Stimulated activated naive B cell treated with anti-CD40 and anti-IgM and Interleukin-4, amounts not matched to agents 10 μg/mL and 1 μg/mL and 100 μg/mL, for 72 hours (primary cell): ENCODE results near the gene PEAR1.

ENCODE experiments used
- ATAC-seq, 2 donors: fragments of 150-1000 bp; cut with Tn5 transposase; replicated peaks; 2 replicates each; pipeline ENCODE4 v1.10.0; 2021; ENCODE audit warnings: moderate library complexity in 1 of 2
- DNase-seq: peaks from one replicate; pipeline ENCODE4 v3.0.0; 2021
- H3K27ac Mint-ChIP-seq: one replicate; pipeline ENCODE4 v1.8.0; 2022; ENCODE audit warnings: mild to moderate bottlenecking, mixed read lengths
- H3K27me3 Mint-ChIP-seq, 2 donors: one replicate each; pipeline ENCODE4 v1.8.0; 2022; ENCODE audit warnings: mixed read lengths in 2 of 2
- H3K36me3 Mint-ChIP-seq, 2 donors: one replicate each; pipeline ENCODE4 v1.8.0; 2022; ENCODE audit warnings: mixed read lengths in 2 of 2, mild to moderate bottlenecking in 1 of 2
- H3K4me1 Mint-ChIP-seq, 2 donors: one replicate each; pipeline ENCODE4 v1.8.0; 2022; ENCODE audit warnings: mixed read lengths in 2 of 2, mild to moderate bottlenecking in 1 of 2
- H3K4me3 Mint-ChIP-seq, 2 donors: one replicate each; pipeline ENCODE4 v1.8.0; 2022; ENCODE audit warnings: mild to moderate bottlenecking in 2 of 2, mixed read lengths in 2 of 2, moderate library complexity in 1 of 2
- H3K9me3 Mint-ChIP-seq, 2 donors: one replicate each; pipeline ENCODE4 v1.8.0; 2022; ENCODE audit warnings: mixed read lengths in 2 of 2, mild to moderate bottlenecking in 1 of 2

PEAR1 gene

DNA sequence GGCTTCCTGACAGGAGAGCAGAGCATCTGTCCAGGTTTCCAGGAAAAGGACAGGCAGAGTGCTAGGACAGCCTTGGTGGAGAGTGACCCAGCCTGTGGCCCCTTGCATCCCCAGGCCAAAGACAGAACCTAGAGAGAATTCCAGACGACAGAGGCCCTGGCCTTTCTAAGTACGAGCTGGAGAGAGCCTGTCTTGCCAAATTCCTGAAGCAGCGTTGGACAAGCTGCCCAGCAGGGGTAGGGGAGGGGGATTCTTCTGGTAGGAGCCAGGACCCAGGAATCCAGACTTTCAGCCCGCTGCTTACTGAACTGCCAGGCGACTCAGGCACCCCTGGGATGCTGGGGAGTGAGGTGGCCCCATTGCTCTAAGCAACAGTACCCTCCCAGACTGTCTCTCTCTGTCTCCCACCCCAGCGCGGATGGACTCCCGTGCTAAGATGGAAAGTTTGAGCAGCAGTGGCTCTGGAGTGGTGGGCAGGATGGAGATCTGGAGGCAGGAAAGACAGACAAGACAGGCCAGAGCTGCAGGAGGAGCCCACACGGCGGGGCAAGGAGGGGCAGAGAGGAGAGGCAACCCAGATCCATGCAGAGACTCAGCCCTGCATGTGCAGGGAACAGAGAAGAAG is 8.8 kb upstream of the PEAR1 start:
- Mint-ChIP-seq H3K36me3 (no peaks in the 10 kb centered on the region), H3K27ac (no peak overlapping the region), H3K4me3 (no peak overlapping the region), H3K9me3 (no peaks in the 10 kb centered on the region), H3K27me3 (peaks cover 72 to 82% of the 10 kb centered on the region in 2 donors), H3K4me1 (no peaks in the 10 kb centered on the region)
- DNase-seq (no peak), ATAC-seq (no peak)

DNA sequence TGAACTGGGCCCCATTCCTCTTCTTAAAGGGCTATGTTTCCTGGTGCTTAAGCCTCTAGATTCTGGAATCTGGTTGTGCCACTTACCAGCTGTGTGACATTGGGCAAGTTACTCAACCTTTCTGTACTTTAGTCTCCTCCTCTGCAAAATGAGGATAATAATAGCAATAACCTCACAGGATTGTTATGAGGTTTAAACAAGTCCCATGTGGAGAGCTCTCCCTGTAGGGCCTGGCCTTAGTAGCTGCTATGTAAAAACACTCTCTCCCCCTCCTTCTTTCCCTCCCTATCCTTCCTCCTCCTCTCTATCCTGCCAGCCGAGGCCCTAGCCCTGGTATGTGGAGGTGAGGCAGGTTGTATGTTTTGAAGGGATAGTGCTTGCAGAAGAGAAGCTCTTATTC is 8.2 kb upstream of the PEAR1 start:
- H3K27me3 Mint-ChIP-seq, result peaks cover 74 to 84% of the 10 kb centered on the region in 2 donors
- H3K27ac Mint-ChIP-seq, result no peak overlapping the region
- H3K9me3 Mint-ChIP-seq, result no peaks in the 10 kb centered on the region
- DNase-seq (no peak), ATAC-seq (no peak)
- H3K36me3 Mint-ChIP-seq, result no peaks in the 10 kb centered on the region
- peaks cover 0 to 3% of the 10 kb centered on the region in 2 donors for H3K4me1 Mint-ChIP-seq
- no peak overlapping the region for H3K4me3 Mint-ChIP-seq

DNA sequence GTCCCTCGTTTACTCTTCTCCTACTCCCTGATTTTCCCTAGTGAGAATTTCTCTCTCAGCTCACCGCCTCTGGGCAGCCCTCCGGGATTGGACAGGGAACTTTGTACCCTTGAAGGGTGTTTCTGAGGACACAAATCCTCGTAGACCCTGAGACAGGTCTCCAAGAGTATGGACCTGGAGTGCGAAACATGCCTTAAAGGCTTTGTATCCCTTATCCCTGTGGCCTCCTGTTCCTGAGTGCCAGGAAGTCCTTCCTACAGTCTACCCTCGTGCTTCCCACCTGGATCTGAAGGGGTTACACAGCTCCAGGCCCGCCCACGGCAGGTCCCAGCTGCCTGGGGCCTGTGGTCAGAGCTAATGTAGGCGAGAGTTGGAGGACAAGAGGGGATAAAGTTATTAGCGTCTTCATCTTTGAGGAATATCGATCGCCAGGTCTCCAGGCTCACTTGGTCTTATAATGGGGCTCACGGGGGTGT is 7.6 kb upstream of the PEAR1 start:
- Mint-ChIP-seq H3K27ac (no peak overlapping the region), H3K9me3 (no peaks in the 10 kb centered on the region), H3K36me3 (no peaks in the 10 kb centered on the region), H3K4me1 (peaks cover 0 to 5% of the 10 kb centered on the region in 2 donors), H3K27me3 (peaks cover 72 to 85% of the 10 kb centered on the region in 2 donors), H3K4me3 (no peak overlapping the region)
- no peak for ATAC-seq
- DNase-seq, result no peak

- no peak for ATAC-seq
- Mint-ChIP-seq H3K4me1 (peaks cover under 1 to 5% of the 10 kb centered on the region in 2 donors), H3K36me3 (no peaks in the 10 kb centered on the region), H3K27ac (no peak overlapping the region), H3K4me3 (no peak overlapping the region), H3K9me3 (no peaks in the 10 kb centered on the region), H3K27me3 (peaks cover 75 to 91% of the 10 kb centered on the region in 2 donors)
- no peak for DNase-seq
Observed at GRCh38 chr1:156886583-156887281, 6.8 kb upstream of the PEAR1 start.

GRCh38 chr1:156887317-156887716 is 6.2 kb upstream of the PEAR1 start:
- H3K4me1 Mint-ChIP-seq, result peaks cover 3 to 11% of the 10 kb centered on the region in 2 donors
- H3K27ac Mint-ChIP-seq, result no peak overlapping the region
- H3K9me3 Mint-ChIP-seq, result no peaks in the 10 kb centered on the region
- H3K36me3 Mint-ChIP-seq, result no peaks in the 10 kb centered on the region
- DNase-seq (no peak), ATAC-seq (no peak)
- no peak overlapping the region for H3K4me3 Mint-ChIP-seq
- H3K27me3 Mint-ChIP-seq, result peaks cover 73 to 91% of the 10 kb centered on the region in 2 donors

- peaks cover 72 to 92% of the 10 kb centered on the region in 2 donors for H3K27me3 Mint-ChIP-seq
- no peaks in the 10 kb centered on the region for H3K36me3 Mint-ChIP-seq
- H3K27ac Mint-ChIP-seq, result no peak overlapping the region
- no peak for ATAC-seq
- no peak overlapping the region for H3K4me3 Mint-ChIP-seq
- no peaks in the 10 kb centered on the region for H3K9me3 Mint-ChIP-seq
- H3K4me1 Mint-ChIP-seq, result peaks cover 3 to 14% of the 10 kb centered on the region in 2 donors
- DNase-seq, result no peak
Observed at GRCh38 chr1:156887734-156888133, 5.8 kb upstream of the PEAR1 start.

DNA sequence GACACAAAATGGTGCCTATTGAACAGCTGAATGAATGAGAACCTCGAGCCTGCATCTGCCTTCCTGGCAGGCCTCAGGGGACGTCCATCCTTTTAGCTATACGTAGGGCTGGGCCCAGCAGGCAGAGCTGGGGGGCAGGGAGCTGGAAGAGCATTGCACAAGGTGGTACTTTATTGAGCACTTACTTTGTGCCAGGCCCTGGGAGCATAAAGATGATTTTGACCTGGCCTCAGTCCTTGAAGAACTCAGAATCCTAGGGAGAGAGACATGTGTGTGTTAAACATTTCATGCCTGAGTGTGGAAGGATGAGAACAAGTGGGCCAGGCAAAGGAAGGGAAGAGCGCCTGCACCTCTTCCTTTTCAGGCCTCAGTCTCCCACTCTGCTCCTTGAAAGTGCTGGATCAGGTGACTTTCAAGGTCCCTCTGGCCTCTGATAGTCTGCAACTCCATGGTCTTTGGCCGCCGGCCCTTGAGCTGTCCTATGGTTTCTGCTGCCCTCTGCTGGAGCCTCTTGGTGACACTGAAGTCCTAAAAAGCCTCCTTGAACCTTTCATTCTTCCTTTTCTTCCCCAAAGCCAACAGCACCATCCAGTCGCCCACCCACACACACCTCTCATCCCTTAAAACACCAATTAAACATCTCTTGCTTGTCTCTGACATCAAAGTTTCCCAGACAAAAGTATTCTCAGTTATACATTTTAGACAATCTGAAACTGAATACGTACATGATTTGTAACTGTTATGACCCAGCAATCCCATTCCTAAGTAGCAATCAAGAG is 3.5 kb upstream of the PEAR1 start:
- ATAC-seq, result peak; percentile 43 to 56

GRCh38 chr1:156892190-156893047 is 1.1 kb upstream of the PEAR1 start:
- ATAC-seq, result peak; percentile 91 to 95
- H3K27ac Mint-ChIP-seq, result peak overlapping the region; percentile 3
- peaks cover 3 to 18% of the 10 kb centered on the region in 2 donors for H3K4me1 Mint-ChIP-seq
- DNase-seq, result peak; percentile 66
- peak overlapping the region; percentile 56 to 62 for H3K4me3 Mint-ChIP-seq
- H3K27me3 Mint-ChIP-seq, result peaks cover 64 to 93% of the 10 kb centered on the region in 2 donors
- no peaks in the 10 kb centered on the region for H3K9me3 Mint-ChIP-seq
- H3K36me3 Mint-ChIP-seq, result no peaks in the 10 kb centered on the region

More for the DNA sequence above, 3.5 kb upstream of the PEAR1 start:
- peaks cover 3 to 18% of the 10 kb centered on the region in 2 donors for H3K4me1 Mint-ChIP-seq
- no peaks in the 10 kb centered on the region for H3K9me3 Mint-ChIP-seq
- no peak overlapping the region for H3K4me3 Mint-ChIP-seq
- peaks cover 64 to 87% of the 10 kb centered on the region in 2 donors for H3K27me3 Mint-ChIP-seq
- DNase-seq, result peak; percentile 32
- no peaks in the 10 kb centered on the region for H3K36me3 Mint-ChIP-seq
- no peak overlapping the region for H3K27ac Mint-ChIP-seq

DNA sequence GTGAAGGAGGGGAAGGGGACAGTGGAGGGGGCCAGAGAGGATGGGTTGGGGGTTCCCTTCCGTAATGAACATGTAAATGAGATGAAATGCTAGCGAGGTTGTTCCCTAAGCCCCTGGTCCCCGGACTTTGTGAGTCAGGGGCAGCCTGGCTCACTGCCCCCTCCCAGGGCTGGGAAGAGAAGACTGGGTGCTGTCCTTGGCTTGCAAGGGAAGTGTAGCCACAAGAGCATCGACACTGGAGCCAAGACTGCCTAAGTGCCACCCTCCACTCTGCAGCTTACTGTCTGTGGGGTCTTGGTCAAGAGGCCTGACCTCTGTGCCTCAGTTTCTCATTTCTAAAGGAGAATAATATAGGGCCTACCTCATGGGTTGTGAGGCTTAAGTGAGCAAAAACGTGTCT is 483 bp downstream of the PEAR1 start:
- no peak overlapping the region for H3K4me3 Mint-ChIP-seq
- H3K36me3 Mint-ChIP-seq, result no peaks in the 10 kb centered on the region
- peaks cover 3 to 18% of the 10 kb centered on the region in 2 donors for H3K4me1 Mint-ChIP-seq
- ATAC-seq, result no peak
- no peak overlapping the region for H3K27ac Mint-ChIP-seq
- no peaks in the 10 kb centered on the region for H3K9me3 Mint-ChIP-seq
- DNase-seq, result no peak
- H3K27me3 Mint-ChIP-seq, result peaks cover 62 to 90% of the 10 kb centered on the region in 2 donors

DNA sequence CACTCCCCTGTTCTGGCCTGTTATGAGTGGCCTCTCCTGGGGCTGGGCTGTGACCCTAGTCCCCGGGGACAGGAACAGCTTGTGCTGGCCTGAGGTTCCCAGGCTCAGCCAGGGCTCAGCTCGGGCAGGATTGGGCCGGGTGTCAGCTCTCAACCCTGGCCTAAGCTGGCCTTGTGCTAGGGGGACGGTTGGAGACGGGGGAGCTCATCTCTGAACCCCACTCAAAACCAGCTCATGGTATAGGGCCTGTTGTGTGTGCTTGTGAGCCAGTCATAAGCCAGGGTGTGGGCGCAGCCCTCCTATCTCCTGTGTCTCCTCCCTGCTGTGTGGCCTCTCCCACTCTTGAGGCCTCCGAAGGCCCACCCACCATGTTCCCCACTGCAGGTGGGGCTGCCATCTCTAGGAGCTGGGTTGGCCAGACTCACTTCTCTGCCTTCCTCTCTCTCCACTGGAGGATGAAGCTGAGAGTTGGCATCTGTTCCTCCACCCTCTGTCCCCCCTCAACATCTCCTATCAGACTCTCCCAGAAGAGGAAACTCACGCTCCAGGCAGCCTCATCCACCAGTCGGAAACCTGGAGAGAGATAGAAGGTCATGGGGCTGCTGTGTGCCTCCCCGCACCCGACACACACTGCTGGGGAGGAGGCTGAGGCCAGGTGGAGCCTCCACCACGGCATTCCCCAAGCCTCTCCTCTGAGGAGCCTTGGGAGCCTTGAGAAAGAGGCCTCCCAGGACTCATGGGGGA is 1.4 kb downstream of the PEAR1 start:
- Mint-ChIP-seq H3K27me3 (peaks cover 58 to 88% of the 10 kb centered on the region in 2 donors), H3K36me3 (no peaks in the 10 kb centered on the region), H3K27ac (no peak overlapping the region), H3K4me1 (peaks cover 3 to 18% of the 10 kb centered on the region in 2 donors), H3K9me3 (no peaks in the 10 kb centered on the region), H3K4me3 (no peak overlapping the region)
- no peak for DNase-seq
- ATAC-seq, result no peak

GRCh38 chr1:156895455-156895812 is 1.9 kb downstream of the PEAR1 start:
- H3K9me3 Mint-ChIP-seq, result no peaks in the 10 kb centered on the region
- no peak for ATAC-seq
- no peak overlapping the region for H3K27ac Mint-ChIP-seq
- H3K27me3 Mint-ChIP-seq, result peaks cover 52 to 87% of the 10 kb centered on the region in 2 donors
- H3K4me1 Mint-ChIP-seq, result peaks cover 3 to 14% of the 10 kb centered on the region in 2 donors
- no peak for DNase-seq
- H3K4me3 Mint-ChIP-seq, result no peak overlapping the region
- no peaks in the 10 kb centered on the region for H3K36me3 Mint-ChIP-seq

- ATAC-seq (no peak), DNase-seq (no peak)
- Mint-ChIP-seq H3K4me3 (no peak overlapping the region), H3K36me3 (no peaks in the 10 kb centered on the region), H3K27me3 (peaks cover 50 to 84% of the 10 kb centered on the region in 2 donors), H3K27ac (no peak overlapping the region), H3K9me3 (no peaks in the 10 kb centered on the region), H3K4me1 (peaks cover 3 to 13% of the 10 kb centered on the region in 2 donors)
Observed at GRCh38 chr1:156895927-156896326, 2.4 kb downstream of the PEAR1 start.

DNA sequence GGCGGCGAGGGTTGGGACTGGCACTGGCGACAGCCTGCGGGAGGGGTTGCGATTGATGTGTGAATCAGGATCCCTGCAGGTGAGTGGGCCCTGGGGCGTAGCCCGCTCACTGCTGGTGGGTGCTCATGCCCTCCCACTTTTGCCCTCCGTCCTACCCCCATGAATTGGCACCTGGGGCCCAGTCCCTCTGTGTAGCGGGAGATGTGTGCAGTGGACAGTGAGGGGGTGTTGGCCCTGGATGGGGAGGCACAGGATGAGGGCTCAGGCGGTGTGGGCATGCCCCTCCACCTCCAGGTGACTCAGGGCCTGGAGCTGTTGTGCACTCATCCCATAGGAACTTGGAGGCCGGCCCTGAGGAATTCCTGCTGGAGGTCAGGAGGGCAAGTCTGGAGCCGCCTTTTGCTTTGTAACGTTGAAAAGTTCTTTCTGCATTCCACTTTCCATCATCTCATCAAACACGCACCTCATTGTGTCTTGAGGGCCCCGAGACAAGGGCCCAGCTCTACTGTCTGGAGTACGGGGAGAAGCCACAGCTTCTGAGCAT is 3.0 kb downstream of the PEAR1 start:
- Mint-ChIP-seq H3K4me3 (no peak overlapping the region), H3K4me1 (peaks cover 3 to 13% of the 10 kb centered on the region in 2 donors), H3K27ac (no peak overlapping the region), H3K36me3 (no peaks in the 10 kb centered on the region), H3K27me3 (peaks cover 51 to 84% of the 10 kb centered on the region in 2 donors), H3K9me3 (no peaks in the 10 kb centered on the region)
- DNase-seq (no peak), ATAC-seq (no peak)
